NOMO-1 treated with dmso at 0.1 percent for 144 hours (cell line): ENCODE data around the gene AMH.

Experiments used
- DNase-seq: peaks from one replicate; lab custom pipeline; 2025; ENCODE audit not compliant: unreplicated experiment; lab: John Stamatoyannopoulos, UW

Gene AMH

GRCh38 chr19:2248136-2249009 lies 750 bp upstream of the AMH start:
- no peak for DNase-seq

- no peak for DNase-seq
Observed at GRCh38 chr19:2249880-2250765, 1.0 kb downstream of the AMH start.

- DNase-seq = no peak
Observed at GRCh38 chr19:2250766-2251105, 1.6 kb downstream of the AMH start.

DNA sequence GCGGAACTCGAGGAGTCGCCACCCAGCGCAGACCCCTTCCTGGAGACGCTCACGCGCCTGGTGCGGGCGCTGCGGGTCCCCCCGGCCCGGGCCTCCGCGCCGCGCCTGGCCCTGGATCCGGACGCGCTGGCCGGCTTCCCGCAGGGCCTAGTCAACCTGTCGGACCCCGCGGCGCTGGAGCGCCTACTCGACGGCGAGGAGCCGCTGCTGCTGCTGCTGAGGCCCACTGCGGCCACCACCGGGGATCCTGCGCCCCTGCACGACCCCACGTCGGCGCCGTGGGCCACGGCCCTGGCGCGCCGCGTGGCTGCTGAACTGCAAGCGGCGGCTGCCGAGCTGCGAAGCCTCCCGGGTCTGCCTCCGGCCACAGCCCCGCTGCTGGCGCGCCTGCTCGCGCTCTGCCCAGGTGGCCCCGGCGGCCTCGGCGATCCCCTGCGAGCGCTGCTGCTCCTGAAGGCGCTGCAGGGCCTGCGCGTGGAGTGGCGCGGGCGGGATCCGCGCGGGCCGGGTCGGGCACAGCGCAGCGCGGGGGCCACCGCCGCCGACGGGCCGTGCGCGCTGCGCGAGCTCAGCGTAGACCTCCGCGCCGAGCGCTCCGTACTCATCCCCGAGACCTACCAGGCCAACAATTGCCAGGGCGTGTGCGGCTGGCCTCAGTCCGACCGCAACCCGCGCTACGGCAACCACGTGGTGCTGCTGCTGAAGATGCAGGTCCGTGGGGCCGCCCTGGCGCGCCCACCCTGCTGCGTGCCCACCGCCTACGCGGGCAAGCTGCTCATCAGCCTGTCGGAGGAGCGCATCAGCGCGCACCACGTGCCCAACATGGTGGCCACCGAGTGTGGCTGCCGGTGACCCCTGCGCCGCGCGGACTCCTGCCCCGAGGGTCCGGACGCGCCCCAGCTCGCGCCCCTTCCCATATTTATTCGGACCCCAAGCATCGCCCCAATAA lies 2.3 kb downstream of the AMH start:
- no peak for DNase-seq

GRCh38 chr19:2252055-2252796 lies 3.1 kb downstream of the AMH start:
- DNase-seq = no peak

DNA sequence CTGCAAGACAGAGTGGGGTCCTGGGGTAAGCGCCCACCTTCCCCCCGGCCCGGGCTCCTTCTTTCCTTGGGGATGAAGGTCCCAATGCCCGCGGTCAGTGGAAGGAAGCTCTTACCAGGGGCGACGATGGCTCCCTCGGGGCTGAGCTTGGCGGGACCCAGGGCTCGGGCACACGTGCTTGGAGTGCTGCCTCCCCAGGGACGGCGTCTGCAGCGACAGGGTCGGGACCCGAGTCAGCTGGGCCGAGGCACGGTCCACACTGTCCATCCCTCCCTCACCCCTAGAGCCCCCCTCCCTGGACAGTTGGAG lies 3.6 kb downstream of the AMH start:
- no peak for DNase-seq

DNA sequence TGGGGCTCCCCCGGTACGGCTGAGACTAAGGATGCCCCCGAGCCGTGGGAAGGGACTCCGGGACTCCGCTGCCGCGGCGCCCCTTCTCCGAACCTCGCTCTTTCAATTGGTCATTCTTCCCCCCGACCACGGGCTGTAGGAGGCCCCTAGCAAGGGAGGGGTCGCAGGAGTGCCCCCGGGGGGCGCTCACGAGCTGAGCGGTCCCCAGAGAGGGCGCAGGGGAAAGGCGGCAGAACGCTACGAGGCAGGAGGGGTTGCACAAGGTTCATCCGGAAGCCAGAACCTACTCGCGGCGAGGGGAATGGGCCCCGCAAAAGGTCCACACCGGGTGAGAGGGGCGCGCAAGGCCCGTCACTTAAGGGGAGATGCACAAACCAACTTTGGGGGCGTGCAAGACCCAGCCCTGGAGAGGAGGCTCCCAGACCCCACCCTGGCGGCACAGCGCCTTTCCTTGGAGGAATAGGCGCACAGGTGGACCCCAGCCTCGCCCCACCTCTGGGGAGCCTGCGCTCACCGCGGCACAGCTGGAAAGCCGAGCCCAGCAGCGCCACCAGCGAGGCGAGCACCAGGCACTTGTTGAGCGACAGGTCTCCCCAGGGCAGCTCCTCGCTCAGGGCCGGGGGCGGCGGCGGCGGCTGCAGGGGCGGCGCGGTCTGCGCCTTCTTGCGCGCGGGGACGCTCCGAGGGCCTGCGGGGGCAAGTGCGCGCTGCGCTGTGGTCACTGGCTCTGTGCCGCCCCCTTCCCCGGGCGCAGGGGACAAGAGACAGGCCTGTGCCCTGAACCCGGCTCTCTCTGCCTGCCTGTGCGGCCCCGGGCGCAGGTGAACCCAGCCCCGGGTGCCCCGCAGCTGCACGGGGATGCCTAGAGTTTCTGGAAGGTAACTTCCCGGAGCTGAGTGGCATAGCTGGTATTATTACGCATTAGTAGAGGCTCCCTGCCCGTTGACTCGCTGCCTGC lies 4.3 kb downstream of the AMH start:
- DNase-seq = peak; percentile 37

DNA sequence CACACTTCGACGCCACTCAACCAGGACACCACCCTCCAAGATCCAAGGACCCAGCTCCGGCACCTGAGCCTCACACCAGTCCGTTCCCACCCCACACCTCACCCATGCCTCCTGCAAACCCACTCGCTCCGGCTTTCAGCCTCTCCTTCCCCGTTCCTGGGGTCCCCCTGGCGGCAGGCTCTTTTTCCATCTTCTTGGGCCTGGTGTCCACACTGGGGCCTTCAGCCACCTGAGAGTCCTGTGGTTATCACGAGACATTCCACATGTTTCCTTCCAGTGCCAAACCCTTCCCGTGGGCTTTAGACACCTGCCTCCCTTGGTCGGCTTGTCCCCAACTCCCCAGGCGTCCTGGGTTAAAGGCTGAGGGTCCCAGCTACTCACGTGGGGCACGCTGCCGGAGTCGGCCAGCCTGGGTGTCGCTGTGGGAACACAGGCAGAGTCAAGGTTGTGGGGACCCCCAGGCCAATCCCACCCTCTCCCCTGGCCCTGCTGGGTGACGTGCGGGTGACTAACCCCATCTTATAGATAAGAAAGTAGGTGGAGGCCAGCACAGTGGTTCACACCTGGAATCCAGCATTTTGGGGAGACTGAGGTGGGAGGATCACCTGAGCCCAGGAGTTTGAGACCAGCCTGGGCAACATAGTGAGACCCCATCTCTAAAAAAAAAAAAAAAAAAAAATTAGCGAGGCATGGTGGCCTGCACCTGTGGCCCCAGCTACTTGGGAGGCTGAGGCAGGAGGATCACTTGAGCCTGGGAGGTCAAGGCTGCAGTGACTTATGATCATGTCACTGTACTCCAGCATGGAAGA lies 5.1 kb downstream of the AMH start:
- no peak for DNase-seq

GRCh38 chr19:2255112-2255845 lies 6.2 kb downstream of the AMH start:
- no peak for DNase-seq

DNA sequence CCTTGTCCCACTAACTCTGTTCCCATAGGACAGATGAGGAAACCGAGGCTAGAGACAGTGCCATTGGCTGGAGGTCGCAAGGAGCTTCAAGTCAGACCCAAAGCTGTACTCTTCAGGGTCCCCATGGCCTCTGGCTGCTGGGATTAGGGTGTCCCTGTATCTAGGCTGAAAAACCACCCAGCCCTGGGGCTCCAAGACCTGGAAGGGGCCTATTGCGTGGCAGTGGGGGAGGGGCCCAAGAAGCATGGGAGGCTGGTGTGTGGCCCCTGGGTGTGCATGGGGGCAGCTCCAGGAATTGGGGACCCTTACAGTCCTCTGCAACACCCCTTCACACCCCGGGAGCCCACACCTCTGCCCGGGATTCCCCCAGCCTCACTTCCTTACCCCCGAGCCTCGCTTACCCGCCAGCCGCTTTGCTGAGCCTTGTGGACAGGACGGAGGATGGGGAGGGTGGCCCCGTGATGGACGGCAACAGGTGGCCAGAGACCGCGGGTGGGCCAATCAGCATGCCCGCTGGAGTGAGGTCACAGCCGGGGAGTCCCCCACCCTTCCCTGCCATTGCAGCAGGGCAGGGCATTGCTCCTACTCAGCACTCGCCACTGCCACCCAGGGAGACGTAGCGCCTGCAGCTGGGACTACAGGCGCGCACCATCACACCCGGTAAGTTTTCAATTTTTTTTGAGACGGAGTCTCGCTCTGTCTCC lies 7.0 kb downstream of the AMH start, which contains the start of gene JSRP1:
JSRP1 (minus strand) TSS at position 436 of the 704 bp plus-strand sequence. CDS start 1,103 bp downstream, outside the sequence.
- DNase-seq = no peak

GRCh38 chr19:2259336-2259735 lies 10.2 kb downstream of the AMH start:
- no peak for DNase-seq

GRCh38 chr19:2260341-2260805 lies 11.2 kb downstream of the AMH start:
- no peak for DNase-seq

- no peak for DNase-seq
Observed at GRCh38 chr19:2261438-2262172, 12.5 kb downstream of the AMH start.

DNA sequence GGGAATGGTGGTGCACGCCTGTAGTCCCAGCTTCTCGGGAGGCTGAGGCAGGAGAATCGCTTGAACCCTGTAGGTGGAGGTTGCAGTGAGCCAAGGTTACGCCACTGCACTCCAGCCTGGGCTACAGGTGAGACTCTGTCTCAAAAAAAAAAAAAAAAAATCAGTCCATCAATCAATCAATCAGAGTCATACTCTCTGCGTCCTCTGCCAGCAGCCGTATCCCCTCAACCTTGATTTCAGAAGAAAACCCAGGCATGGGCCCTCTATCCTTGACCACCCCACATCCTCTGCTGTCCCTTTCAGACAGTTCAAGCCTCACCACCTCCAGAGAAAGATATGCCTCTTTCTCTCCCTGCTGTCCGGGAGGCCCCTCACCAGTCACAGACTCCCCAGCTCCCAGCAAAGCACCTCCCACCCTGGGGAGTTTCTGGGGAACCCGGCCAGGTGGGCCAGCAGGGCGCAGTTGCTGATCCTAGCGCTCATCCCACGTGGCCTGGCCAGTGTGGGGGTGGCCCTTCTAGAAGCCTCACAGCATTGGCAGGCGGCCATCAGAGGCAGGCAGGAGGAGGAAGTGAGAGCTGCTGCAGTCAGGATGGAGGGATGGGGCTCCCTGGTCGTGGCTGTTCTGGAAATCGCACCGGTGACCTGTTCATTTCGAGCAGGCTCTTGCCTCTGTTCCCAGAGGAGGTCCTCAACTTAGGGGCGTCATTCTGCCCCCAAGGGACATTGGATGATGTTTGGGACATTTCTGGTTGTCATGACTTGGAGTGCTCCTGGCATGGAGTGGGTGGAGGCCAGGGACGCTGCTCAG lies 17.3 kb downstream of the AMH start:
- DNase-seq = peak; percentile 75

GRCh38 chr19:2268480-2268830 lies 19.3 kb downstream of the AMH start:
- DNase-seq = no peak

GRCh38 chr19:2268861-2269243 lies 19.7 kb downstream of the AMH start:
- no peak for DNase-seq
